ENCODE measurements around the gene CC2D2A. TPM values are rescaled to one million over a fixed set of nuclear protein-coding genes. Genes with fewer than 3 reads are reported as not detected.

CC2D2A gene
- total and polyA plus RNA-seq, 8 donors: 1.9 to 7.7 (median 3.9) TPM

DNA sequence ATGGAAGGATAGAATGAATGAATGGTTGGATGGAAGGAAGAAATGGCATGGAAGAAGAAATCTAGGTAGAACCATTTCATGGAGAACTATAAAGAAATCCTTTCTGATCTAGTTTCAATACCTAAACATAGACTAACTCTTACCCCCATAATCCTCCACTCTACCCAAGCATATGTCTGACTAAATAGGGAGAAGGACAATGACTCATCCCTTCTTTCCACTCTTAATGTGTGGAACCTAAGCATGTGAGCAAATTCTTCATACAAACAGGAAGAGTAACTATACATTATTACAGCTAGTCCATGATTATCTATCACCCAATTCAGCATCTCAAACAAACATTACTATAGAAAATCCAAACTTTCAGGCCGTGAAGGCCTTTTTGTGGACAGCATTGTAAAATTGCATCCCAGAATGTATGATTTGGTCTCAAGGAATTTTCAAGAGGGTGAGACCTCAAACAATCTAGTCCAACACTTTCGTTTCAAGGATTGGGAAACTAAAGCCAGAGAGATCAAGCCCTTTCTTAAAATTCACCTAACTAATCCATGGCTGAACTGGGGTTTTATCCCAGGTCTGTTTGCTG, 30.6 kb upstream of the CC2D2A start:
- 66 to 67% methylated on average over 2 of the region's 2 CpGs for WGBS, 2 donors
- H3K4me3 ChIP-seq: no peak overlapping the region
- DNase-seq (no peak), FAIRE-seq (no peak), ATAC-seq (no peak)
- H3K4me1 ChIP-seq: no peaks in the 10 kb centered on the region
- no peaks in the 10 kb centered on the region for H3K36me3 ChIP-seq
- intact Hi-C loops (cut with DNase I): no loop called here
- no peak overlapping the region for H3K27ac ChIP-seq
- no peaks in the 10 kb centered on the region for H3K27me3 ChIP-seq
- TF ChIP-seq, protein P1, sequence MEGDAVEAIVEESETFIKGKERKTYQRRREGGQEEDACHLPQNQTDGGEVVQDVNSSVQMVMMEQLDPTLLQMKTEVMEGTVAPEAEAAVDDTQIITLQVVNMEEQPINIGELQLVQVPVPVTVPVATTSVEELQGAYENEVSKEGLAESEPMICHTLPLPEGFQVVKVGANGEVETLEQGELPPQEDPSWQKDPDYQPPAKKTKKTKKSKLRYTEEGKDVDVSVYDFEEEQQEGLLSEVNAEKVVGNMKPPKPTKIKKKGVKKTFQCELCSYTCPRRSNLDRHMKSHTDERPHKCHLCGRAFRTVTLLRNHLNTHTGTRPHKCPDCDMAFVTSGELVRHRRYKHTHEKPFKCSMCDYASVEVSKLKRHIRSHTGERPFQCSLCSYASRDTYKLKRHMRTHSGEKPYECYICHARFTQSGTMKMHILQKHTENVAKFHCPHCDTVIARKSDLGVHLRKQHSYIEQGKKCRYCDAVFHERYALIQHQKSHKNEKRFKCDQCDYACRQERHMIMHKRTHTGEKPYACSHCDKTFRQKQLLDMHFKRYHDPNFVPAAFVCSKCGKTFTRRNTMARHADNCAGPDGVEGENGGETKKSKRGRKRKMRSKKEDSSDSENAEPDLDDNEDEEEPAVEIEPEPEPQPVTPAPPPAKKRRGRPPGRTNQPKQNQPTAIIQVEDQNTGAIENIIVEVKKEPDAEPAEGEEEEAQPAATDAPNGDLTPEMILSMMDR (IDR thresholded peaks at IDR 0.05): no peak
- H3K9me3 ChIP-seq: no peaks in the 10 kb centered on the region

GRCh38 chr4:15443371-15444160, 26.1 kb upstream of the CC2D2A start:
- no peak overlapping the region for H3K4me3 ChIP-seq
- FAIRE-seq: no peak
- 78 to 79% methylated on average over 2 of the region's 2 CpGs for WGBS, 2 donors

GRCh38 chr4:15444276-15444675, 25.4 kb upstream of the CC2D2A start:
- no peak overlapping the region for H3K27ac ChIP-seq
- FAIRE-seq (no peak), DNase-seq (no peak), ATAC-seq (no peak)
- H3K4me3 ChIP-seq: no peak overlapping the region
- no peaks in the 10 kb centered on the region for H3K27me3 ChIP-seq
- WGBS, 2 donors: 81 to 85% methylated on average over 7 of the region's 7 CpGs
- no peaks in the 10 kb centered on the region for H3K4me1 ChIP-seq
- H3K9me3 ChIP-seq: no peaks in the 10 kb centered on the region
- TF ChIP-seq, protein P1 (IDR thresholded peaks at IDR 0.05): no peak
- H3K36me3 ChIP-seq: no peaks in the 10 kb centered on the region
- intact Hi-C loops (cut with DNase I): no loop called here

More at GRCh38 chr4:15443371-15444160, 26.1 kb upstream of the CC2D2A start:
- DNase-seq (no peak), ATAC-seq (no peak)
- Histone ChIP-seq H3K27ac (no peak overlapping the region), H3K4me1 (no peaks in the 10 kb centered on the region), H3K27me3 (no peaks in the 10 kb centered on the region), H3K36me3 (no peaks in the 10 kb centered on the region), H3K9me3 (no peaks in the 10 kb centered on the region)
- TF ChIP-seq, protein P1 (IDR thresholded peaks at IDR 0.05): no peak
- intact Hi-C loops (cut with DNase I): no loop called here

DNA sequence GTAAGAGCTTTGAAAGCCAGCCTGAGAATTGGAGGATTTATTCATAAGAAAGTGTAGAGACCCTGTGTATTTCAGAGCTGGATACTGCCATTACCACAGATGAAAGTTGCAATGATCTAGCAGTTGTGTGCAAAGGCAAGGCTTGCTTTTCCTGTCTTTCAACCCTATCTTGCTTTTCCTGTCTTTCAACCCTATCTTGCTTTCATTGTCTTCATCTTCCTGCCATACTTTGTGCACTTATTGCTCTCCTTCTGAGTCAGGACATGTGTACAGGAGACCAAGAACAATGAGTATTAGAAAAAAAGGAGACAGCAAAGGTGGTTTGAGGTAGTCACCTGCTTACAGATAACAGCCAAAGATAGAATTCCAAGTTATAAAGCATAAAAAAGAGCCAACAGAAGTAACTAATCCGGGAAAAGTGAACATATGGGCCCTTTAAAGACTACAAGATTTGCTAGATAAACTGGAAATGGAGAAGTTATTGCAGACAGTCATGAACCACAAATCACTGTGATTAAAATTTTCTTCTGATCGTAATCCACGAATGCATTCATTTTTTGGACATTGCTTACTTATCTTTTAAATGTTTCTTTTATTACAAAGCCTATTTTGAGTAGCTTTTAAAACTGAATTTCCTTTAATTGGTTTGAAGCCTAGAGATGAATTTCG, 24.7 kb upstream of the CC2D2A start:
- FAIRE-seq: no peak
- H3K4me3 ChIP-seq: no peak overlapping the region
- no peaks in the 10 kb centered on the region for H3K27me3 ChIP-seq
- TF ChIP-seq, protein P1 (IDR thresholded peaks at IDR 0.05): no peak
- ATAC-seq: no peak
- no peak for DNase-seq
- intact Hi-C loops (cut with DNase I): no loop called here
- no peaks in the 10 kb centered on the region for H3K4me1 ChIP-seq
- no peak overlapping the region for H3K27ac ChIP-seq
- no peaks in the 10 kb centered on the region for H3K36me3 ChIP-seq
- no peaks in the 10 kb centered on the region for H3K9me3 ChIP-seq
- 56 to 67% methylated on average over 4 of the region's 4 CpGs for WGBS, 2 donors

Data from pancreas (tissue), 10 donors.